Measurements from ENCODE around the gene ANKRD34A.

Gene ANKRD34A

GRCh38 chr1:145990249-145990855 lies 26.0 kb upstream of the ANKRD34A start:
- DNase-seq = peak in 1 of 2 experiments; percentile 9

- no peak for DNase-seq
Measured at GRCh38 chr1:145988773-145989172, 24.4 kb upstream of the ANKRD34A start.

GRCh38 chr1:145987926-145988325 lies 23.6 kb upstream of the ANKRD34A start:
- no peak for DNase-seq

- no peak for DNase-seq
Measured at GRCh38 chr1:145986551-145986950, 22.2 kb upstream of the ANKRD34A start.

- DNase-seq = peak; percentile 17 to 64
Measured at GRCh38 chr1:145985502-145986439, 21.4 kb upstream of the ANKRD34A start.

- DNase-seq = no peak
Measured at GRCh38 chr1:145985129-145985501, 20.7 kb upstream of the ANKRD34A start.

- DNase-seq = no peak
Measured at GRCh38 chr1:145983960-145984830, 19.8 kb upstream of the ANKRD34A start.

- DNase-seq = no peak
Measured at GRCh38 chr1:145983206-145983675, 18.9 kb upstream of the ANKRD34A start.

- DNase-seq = no peak
Measured at GRCh38 chr1:145982010-145982723, 17.8 kb upstream of the ANKRD34A start.

GRCh38 chr1:145980457-145980994 lies 16.2 kb upstream of the ANKRD34A start:
- DNase-seq = no peak

- DNase-seq = no peak
Measured at GRCh38 chr1:145979746-145980456, 15.5 kb upstream of the ANKRD34A start.

- DNase-seq = peak; percentile 97 to 99
Measured at GRCh38 chr1:145978854-145979745, 14.7 kb upstream of the ANKRD34A start.

GRCh38 chr1:145978471-145978853 lies 14.1 kb upstream of the ANKRD34A start:
- no peak for DNase-seq

GRCh38 chr1:145977486-145978470 lies 13.4 kb upstream of the ANKRD34A start:
- peak; percentile 38 to 62 for DNase-seq

GRCh38 chr1:145977016-145977415 lies 12.6 kb upstream of the ANKRD34A start:
- no peak for DNase-seq

- no peak for DNase-seq
Measured at GRCh38 chr1:145975216-145975615, 10.8 kb upstream of the ANKRD34A start.

GRCh38 chr1:145974721-145975120 lies 10.3 kb upstream of the ANKRD34A start:
- no peak for DNase-seq

GRCh38 chr1:145972580-145972979 lies 8.2 kb upstream of the ANKRD34A start:
- no peak for DNase-seq

GRCh38 chr1:145967288-145967687 lies 2.9 kb upstream of the ANKRD34A start:
- no peak for DNase-seq
